ENCODE measurements around the gene ANKS6.

Gene ANKS6

DNA sequence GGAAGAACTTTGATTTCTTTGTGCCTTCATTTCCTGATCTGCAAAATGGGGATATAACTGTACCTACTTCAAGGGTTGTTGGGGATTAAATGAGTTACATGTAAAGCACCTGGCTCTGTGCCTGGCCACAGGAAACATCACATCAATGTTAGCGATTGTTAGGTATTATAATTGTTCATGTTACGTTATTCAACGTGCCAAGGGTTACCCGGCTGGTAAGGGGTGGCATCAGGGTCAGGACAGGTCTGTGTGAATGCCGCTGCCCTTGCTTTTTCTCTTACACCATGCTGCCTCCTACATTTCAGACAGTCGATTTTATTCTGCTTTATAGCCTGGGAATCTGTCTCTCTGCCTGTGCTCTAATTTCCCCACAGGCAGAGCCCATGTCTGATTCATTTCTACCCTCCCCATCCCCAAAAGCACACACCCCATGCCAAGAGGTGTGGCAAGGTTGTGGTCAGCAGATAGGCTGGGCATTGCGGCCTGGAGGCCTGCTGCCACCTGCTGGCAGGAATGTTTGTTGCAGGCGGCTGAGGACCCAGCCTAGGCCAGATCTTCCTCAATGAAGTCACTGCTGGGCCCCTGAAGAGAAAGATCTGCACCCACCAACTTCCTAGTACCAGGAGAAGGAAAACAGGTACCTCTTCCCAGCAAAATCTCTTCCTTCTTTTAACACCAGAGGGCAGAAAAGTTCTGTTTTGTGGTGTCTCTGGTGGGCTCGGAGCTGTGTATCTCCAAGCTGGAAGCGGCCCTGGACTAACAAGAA, 5.3 kb downstream of the ANKS6 start:
- peak; percentile 27 to 38 for DNase-seq

DNA sequence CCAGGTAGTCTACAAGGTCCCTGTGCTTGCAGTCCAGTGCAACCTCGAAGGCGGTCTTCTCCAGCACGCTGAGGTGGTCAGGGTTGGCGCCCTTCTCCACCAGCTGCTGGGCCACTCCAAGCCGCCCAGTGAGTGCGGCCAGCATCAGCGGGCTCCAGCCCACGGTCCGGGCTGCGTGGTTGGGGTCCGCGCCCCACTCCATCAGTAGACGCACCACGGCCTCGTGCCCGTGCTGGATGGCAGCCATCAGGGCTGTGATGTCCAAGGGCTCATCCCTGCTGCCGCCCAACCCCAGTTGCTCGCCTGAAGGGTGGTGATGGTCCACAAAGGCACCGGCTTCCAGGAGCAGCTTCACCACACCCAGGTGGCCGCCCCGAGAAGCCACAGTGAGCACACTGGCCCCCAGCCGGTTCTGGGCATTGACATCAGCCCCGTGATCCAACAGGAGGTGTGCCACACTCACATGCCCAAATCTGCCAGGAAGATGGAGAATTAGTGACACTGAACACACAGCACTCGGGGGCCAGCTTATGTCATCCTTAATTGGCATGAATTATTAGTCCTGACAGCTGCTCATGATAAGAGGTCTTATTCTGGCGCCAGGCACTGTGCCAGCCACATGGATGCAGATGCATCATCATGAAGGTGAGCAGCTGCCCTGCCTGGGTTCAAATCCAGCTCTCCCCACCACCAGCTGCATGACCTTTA, 6.1 kb downstream of the ANKS6 start:
- DNase-seq, result no peak

DNA sequence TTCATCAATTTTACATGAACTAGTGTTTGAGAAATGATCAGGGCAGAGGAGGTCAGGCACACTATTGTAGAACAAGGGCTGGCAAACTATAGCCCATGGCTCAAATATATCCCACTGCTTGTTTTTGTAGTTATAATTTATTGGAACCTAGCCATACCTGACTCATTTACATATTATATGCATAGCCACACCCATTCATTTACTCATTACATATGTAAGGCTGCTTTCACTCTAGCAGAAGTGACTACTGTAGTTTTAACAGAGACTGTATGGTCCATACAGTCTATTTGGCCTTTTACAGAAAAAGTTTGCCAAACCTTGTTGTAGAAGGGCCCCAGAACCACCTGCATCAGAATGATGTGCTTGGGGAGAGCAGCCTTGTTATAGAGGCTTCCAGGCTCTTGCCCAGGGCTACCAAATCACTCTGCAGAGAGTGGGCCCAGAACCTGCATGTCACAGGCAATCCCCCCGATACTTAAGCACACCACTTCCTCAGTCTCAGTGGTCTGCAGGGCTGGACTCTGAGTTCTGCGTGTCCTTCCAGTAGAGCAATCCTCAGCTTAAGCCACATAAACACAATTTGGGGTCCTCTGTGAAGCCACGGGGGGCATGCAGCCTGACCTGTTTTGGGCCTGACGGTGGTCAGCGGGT, 6.7 kb downstream of the ANKS6 start:
- no peak for DNase-seq

DNA sequence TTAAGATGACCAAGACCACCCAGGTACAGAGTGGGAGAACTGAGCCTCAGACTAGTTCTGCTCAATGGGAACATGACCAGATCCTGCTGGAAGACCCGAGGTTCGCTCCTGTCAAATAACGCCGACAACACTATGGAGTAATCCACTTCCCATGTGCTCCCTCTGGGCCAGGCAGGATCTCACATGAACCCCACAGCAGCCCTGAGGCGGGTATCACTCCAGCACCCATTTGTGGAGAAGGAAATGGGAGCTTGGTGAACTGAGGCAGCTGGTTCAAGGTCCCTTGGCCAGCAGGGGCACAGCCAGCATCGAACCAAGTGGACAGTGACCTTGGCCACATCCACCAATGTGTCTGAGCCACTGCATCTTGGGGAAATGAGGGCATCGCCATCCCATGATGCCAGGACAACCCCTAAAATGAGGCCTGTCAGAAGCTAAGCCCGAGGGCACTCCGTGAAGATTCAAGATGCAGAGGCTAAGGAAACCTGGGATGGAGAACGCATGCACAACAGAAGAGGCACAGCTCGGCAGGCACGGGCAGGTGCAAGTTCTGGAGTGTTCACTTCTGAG, 8.5 kb downstream of the ANKS6 start:
- DNase-seq, result no peak

DNA sequence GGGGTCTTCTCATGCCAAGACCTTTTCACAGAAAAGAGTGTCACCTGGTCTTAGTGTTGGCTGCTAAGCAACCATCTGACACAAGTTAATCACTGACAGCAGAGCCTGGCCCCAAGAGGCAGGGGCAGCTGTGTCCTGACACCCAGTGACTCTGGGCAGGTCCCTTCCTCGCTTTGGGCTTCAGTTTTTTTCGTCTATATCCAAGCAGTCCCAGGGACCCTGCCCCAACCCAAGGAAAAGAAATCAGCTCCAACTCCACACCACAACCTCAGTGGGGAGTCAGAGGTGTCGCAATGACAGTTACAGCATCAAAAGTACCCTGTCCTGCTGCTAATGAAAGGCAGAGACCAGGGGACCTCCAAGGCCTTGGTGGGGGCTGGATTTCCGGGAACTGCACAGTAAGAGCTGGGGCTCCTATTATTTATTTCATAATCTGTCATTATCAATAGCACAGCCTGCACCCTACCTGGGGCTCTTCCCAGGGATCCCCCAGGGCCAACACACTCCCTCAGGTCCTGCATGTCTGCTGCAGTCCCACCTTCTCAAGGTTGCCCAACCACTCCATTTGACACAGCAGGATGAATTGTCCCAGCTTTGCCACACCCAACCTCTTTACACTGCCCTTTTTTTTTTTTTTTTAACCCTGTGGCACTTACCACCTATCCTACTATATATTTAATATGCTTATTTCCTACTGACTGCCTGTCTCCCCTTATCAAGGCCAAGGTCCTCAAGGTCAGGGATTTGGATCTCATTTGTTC, 9.4 kb downstream of the ANKS6 start:
- DNase-seq, result no peak

DNA sequence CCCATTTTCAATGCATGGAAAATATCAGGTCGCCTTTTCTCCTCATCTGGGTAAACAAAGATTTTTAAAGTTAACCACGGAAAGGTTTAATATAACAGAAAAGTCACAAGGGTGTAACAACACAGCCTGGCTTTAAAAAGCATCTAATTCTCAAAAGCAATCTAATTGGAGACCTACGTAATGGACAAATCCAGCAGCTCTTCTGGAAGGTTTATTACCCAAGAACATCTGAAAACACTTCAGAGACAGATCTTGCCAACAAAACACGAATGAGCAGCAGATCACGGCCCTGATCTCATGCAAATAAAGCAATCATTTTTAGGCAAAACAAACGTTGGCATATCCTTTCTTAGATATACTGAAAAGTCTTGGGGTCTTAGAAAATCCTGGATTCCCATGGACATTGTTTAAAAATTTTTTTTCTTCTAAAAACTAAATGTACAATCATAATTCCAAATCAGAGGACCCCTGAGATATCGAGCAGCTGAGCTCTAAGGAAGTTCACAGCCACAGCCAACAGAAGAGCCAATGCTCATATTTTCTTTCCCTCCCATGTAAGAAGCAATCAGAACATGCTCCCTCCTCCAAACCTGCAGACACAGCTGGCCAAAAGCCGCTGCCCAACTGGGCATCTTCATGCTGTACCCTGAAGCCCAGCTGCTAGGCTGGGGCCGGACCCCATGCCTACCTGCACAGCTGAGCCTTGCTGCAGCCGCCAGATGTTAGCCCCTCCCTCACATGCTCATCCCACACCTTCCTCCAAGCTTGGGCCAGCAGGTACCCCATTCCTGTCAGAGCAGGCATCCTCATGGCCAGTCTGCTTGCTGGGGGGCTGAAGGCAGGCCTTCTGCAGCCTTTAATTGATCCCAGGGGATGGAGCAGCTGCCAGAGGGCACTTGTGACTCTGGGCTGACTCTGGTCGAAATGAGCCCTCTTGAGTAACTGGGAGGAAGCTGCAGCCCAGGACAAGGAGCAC, 11.2 kb downstream of the ANKS6 start:
- DNase-seq, result no peak

DNA sequence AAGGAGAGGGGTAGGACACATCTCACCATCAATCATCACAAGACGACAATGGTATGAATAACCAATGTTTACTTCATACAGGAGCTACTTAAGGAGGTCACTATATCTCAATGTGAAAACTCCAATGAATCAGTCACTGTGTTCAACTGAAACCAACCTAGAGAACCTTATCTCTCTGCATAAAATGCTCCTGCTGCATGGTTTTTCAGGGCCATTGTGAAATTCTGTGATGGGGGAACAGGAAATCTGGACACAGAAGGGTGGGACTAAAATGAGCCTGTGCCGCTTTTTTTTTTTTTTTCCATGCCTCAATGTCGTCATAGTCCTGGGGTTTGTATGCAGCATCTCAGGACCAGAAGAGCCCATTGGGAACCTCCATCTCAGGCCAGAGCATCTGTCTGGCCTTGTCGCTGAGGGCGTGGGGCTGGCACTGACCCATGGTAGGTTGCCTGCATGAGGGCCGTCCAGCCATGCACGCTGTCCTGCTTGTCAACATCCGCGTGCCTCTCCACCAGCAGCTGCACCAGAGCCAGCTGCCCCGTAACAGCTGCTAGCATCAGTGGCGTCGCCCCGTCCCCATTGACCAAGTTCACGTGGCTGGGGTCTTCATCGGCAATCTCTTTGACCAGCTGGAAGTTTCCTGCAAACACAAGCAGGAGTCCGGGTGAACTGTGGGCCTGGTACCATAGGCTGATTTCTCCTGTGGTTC, 12.7 kb downstream of the ANKS6 start:
- DNase-seq, result no peak

DNA sequence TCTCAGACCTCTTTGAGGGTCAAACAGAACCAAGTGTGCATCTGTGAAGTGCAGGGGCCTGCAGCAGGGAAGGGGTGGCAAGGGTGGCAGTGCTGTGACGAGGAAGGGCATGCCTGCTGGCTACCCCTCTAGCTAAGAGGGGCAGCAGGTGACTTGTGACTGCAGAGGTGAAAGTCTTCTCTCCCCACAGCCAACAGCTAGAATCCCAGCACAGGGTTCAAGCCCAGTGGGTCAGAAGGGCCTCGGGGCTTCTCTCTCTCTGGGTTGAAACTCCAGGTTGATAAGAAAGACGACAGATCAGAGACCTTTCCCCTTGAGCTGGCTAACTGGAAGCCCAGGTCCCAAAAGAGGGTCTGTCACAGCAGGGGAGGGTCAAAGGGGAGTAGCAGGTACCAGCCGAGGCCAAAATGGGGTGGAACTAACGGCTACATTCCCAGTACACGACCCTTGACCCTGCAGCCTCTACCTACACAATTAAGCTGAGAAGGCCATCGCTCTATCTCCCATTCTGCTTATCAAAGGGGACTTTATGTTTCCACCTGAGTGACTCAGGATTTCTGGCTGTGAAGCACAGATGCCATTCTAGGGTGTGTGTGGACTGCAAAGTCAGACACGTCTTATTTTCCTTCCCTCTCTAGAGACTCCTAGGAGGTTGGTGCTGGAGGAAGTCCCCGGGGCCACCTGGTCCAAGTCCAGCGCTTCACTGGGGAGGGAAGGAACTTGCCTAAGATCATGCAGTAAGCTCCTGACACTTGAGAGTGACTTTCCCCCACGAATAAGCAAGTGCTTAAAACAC, 14.6 kb downstream of the ANKS6 start:
- no peak for DNase-seq

DNA sequence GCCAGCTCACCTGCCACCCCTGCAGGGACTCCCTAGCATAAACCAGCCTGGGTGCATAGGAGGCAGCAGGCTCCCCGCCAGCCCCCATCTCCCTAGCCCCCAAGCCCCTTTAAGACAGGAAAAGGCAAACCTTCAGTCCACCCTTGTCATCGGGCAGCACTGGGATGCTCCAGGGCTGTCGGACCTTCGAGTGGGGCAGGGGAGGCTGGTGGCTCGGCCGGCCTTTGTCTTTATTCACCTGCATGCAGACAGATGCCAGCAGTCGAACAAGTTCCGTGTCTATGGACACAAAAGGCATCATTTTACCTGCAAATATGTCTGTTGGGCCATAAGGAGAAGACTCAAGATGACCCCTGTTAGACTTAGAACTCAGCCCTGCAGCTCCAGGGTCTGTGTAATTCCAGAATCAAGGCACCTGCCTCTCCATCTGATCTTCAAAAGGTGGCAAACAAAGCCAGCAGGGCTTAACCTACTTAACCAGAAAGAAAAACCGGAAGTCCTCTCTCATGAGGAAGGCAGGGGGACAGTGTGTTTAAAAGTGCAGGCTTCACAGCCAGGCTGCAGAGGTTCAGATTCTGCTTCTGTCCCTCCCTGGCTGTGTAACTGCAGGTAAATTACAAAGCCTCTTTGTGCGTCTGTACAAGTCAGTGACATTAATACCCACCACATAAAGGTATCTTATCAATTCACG, 16.2 kb downstream of the ANKS6 start:
- DNase-seq, result no peak

DNA sequence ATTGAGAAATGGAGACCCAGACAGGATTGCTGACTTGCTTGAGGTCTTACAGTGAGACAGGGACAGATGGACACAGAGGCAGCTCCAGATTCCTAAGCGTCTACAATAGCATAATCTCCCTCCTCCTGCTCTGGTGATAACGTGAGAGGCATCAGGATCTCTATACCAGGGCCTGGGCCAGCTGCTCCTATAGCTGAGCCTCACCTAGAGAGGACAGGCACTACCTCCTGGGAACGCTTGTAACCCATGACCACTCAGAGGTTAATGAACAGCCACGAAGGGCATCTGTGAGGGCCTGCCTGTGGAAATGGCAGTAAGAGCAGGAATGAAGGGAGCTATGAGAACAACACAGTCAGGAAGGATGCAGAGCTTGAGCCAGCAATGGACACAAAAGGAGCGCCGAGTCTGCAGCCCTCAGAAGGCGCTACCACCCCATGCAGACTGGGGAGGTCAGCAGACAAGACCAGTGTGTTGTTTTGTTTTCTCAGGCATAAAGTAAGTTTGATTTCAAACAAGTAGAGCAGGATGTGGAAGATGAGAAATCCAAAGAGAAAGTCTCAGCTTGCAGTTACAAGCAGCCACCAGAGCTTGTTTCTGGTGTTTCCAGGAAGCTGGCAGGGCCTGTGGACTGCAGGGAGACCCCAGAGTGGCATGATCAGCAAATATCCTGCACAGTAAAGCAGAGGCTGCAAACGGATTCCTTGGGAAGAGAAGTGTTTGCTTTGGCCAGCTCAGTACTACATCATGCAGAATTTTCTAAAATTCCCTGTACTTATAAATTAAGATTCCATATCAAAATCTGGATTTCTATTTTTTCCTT, 17.4 kb downstream of the ANKS6 start:
- DNase-seq, result no peak

DNA sequence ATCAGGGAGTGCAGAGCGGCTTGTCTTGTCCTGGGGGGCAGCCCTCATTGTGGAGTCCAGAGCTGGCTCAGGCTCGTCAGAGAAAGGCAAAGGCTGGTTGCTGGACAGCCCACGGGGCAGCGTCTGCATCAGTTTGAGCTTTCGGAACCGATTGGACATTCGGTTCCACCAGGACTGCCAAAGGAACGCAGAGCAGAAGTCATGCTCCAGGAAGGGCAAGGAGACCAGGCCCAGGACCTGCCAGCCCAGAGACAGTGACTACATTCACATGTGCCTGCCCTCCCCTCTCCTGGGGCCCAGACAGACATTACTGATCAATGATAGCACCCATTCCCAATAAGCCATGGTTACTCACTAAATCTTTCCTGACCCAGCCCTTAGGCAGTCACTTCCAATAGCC, 18.1 kb downstream of the ANKS6 start:
- DNase-seq, result no peak

DNA sequence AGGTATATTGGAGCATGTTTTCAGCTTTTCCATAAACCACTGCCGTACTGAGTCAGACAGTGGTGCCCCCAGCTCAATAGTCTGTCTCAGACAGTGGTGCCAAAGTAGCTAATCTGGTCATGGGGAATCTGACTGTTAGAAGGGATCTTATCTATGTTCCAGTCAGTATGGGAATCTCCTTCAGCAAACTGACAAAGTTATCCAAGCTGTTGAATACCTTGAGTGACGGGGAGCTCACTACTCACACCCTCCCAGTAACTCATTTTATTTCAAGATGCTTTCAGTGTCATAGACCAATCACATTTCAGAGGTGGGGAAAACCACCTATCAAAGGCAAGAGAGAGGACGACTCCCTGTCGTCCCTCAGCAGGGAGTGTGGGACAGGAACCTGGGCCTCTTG, 18.7 kb downstream of the ANKS6 start:
- DNase-seq, result no peak

DNA sequence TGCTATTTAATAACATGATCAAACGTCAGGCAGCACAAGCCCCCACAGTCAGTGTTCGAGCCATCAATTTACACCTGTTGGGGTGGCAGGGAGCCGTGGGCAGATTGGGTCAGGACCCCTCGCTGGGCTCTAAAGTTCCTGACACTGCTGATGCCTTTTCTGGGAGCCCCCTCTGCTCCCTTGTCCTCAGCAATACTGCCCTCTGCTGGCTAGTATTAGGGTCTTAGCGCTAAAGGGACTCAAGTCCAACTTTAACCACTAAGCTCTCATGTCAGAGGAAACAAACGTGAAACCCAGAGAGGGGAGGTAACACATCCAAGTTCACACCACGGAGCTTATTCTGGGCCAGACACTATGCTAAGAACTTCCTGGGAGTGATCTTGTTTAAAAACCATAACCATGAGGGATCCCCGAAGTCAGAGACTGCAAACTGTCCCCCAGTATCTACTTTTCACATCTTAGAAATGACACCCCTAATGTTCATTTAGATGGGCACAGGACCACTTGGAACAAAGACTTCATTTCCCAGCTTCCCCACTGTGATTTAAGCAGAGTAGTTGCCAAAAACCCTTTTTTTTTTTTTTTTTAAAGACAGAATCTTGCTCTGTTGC, 20.4 kb downstream of the ANKS6 start:
- DNase-seq, result no peak

DNA sequence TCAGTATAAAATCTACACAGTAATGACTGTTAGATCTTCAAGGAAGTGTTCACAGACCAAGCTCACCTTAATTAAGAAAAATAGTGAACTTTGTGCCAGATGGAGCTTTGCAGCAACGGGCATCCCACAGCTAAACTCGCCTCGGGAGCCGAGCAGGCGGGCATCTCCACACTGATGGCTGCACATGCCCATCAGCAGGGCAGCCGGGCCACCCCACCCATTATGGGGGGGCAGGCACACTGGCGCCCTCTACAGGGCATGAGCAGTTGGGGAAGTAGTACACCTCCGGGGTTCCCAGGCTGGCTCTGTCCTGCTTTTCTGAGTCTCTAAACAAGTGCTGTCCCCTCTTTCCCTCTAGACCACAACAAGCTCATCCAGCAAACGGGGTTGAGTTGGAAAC, 21.6 kb downstream of the ANKS6 start:
- DNase-seq, result peak in 1 of 2 experiments; percentile 12

DNA sequence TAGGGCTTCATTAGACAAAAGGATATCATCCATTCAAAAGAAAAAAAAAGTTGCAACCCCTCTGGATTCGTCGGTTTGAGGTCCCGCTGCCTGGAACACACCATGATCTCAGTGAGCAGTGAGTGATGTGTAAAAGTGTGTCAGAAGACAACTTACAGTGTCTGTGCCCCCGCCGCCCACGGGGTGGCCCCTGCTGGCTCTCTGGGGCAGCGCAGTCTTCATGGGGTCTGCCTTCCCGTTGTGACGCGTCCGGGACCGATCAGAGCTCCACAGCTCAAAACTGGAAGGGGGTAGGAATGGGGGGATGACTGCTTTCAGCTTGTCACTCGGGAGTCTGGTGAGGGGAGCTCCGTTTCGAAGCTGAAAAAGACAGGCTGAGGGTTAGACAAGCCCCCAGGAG, 22.6 kb downstream of the ANKS6 start:
- no peak for DNase-seq

DNA sequence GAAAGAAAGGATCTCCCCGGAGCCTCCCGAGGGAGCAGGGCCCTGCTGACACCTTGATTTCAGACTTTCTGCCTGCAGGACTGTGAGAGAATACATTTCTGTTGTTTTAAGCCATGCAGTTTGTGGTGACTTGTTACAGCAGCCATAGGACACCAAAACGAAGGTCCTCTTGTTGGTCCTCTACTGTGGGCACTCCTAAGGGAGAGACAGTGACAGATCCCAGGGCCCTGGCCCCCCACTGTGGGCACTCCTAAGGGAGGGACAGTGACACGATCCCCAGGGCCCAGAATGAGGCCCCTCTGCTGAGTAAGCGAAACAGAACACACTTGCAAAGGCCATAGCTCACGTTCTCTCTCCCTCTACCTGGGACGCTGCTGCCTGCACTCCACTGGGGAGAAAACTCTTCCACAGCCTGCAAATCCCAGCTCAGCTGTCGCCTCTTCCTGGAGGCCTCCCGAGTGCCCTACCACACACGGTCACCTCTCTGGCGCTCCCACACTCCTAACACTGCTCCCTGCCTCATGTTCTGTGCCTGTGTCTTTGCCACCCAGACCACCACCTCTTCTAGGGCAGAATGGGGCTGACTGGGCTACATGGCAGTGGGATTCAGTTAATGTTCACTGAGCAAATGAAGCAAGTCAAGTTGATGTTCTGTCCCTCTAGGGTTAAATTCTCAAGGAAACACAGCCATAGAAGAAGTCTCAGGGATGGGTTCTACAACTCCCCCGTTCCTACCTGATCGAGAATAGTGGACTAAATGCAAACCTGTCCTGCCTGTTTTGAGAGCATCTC, 23.8 kb downstream of the ANKS6 start:
- no peak for DNase-seq

DNA sequence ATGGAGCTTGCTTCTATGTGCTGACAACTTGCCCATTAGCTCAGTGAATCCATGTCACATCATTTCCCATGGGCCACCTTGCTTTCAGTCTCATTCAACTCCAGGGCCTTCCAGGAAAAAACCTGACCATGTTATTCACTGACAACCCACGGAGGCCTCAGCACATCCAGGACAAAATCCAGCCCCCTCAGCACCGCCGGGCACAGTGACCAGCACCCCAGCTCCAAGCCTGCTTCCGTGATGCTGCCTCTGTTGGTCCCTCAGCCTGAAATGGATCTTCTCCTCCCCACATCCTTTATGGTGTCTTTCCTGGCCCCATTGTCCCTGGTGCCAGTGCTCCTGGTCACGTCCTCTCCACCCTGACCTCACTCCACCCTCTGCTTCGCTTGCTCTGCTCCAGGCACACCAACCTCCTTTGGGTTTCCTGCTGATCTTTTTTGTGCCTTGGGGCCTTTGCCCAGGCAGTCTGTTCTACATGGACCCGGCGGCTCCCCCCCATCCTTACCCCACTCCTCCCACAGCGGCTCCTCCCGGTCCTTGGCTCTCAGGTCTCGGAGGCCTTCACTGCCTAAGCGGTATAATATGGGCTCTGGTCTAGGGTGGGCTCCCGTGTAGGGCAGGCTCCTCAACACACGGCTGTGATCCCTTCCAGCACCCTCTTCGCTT, 25.0 kb downstream of the ANKS6 start:
- DNase-seq, result no peak
